ENCODE results near the gene BTBD9. TPM values are rescaled to one million over a fixed set of nuclear protein-coding genes. Genes with fewer than 3 reads are reported as not detected.
"Not testable (repeated sequence)": the region's sequence is repeated elsewhere in the genome, so short reads cannot be mapped to it uniquely, and the experiment has no call there.

The BTBD9 gene
- total RNA-seq, 1 experiment from 2014 or later: 6.5 TPM

- DNase-seq (ENCODE audit: low read depth): no peak
Measured at GRCh38 chr6:38150681-38151296, 488.9 kb downstream of the BTBD9 start.

GRCh38 chr6:38150021-38150420 is 489.7 kb downstream of the BTBD9 start:
- no peak for DNase-seq (ENCODE audit: low read depth)

GRCh38 chr6:38149531-38149930 is 490.2 kb downstream of the BTBD9 start:
- no peak for DNase-seq (ENCODE audit: low read depth)

- no peak for DNase-seq (ENCODE audit: low read depth)
Measured at GRCh38 chr6:38148606-38149005, 491.1 kb downstream of the BTBD9 start.

GRCh38 chr6:38146734-38147027 is 493.0 kb downstream of the BTBD9 start:
- no peak for DNase-seq (ENCODE audit: low read depth)

- no peak for DNase-seq (ENCODE audit: low read depth)
Measured at GRCh38 chr6:38146021-38146733, 493.6 kb downstream of the BTBD9 start.

GRCh38 chr6:38144365-38144945 is 495.3 kb downstream of the BTBD9 start:
- DNase-seq (ENCODE audit: low read depth): no peak

- DNase-seq (ENCODE audit: low read depth): peak; percentile 66
Measured at GRCh38 chr6:38143191-38144150, 496.3 kb downstream of the BTBD9 start.

GRCh38 chr6:38142178-38142902 is 497.4 kb downstream of the BTBD9 start:
- no peak for DNase-seq (ENCODE audit: low read depth)

GRCh38 chr6:38141716-38142115 is 498.0 kb downstream of the BTBD9 start:
- no peak for DNase-seq (ENCODE audit: low read depth)

- no peak for DNase-seq (ENCODE audit: low read depth)
Measured at GRCh38 chr6:38141085-38141484, 498.6 kb downstream of the BTBD9 start.

GRCh38 chr6:38138374-38138773 is 501.4 kb downstream of the BTBD9 start:
- no peak for DNase-seq (ENCODE audit: low read depth)

GRCh38 chr6:38137608-38138265 is 502.0 kb downstream of the BTBD9 start:
- DNase-seq (ENCODE audit: low read depth): no peak

GRCh38 chr6:38136547-38136946 is 503.2 kb downstream of the BTBD9 start:
- peak; percentile 39 for DNase-seq (ENCODE audit: low read depth)

- no peak for DNase-seq (ENCODE audit: low read depth)
Measured at GRCh38 chr6:38134704-38135088, 505.0 kb downstream of the BTBD9 start.

GRCh38 chr6:38133932-38134703 is 505.6 kb downstream of the BTBD9 start:
- no peak for DNase-seq (ENCODE audit: low read depth)

GRCh38 chr6:38131527-38131965 is 508.2 kb downstream of the BTBD9 start:
- peak; percentile 96 for DNase-seq (ENCODE audit: low read depth)

GRCh38 chr6:38127284-38127683 is 512.4 kb downstream of the BTBD9 start:
- no peak for DNase-seq (ENCODE audit: low read depth)

GRCh38 chr6:38124224-38124926 is 515.4 kb downstream of the BTBD9 start:
- not testable (repeated sequence) for DNase-seq (ENCODE audit: low read depth)

Measured in LHCN-M2 (cell line).